ENCODE measurements around the gene MAN1B1.
A peak's percentile ranks its signal among the peaks of the same experiment; 100 is the strongest.

DNA sequence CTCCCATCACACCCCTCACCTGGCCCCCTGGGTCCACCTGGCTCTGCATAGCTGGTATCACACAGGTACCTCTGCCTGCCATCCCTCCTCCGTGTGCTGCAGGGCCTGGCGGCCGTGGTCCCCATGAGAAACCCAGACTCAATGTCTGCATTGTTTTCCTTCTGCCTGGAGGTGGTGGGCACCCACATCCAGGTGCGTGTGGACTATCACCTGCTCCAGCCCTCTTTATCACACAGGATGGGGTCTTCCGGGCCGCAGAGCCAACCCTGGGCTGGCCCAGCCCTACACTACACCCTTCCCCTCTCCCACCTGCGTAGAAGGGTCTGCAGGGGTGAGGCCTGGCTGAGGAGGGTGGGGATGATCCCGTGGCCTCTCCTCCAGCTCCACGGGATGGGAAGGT lies 47.9 kb upstream of the MAN1B1 start:
- TF ChIP-seq, protein P1, sequence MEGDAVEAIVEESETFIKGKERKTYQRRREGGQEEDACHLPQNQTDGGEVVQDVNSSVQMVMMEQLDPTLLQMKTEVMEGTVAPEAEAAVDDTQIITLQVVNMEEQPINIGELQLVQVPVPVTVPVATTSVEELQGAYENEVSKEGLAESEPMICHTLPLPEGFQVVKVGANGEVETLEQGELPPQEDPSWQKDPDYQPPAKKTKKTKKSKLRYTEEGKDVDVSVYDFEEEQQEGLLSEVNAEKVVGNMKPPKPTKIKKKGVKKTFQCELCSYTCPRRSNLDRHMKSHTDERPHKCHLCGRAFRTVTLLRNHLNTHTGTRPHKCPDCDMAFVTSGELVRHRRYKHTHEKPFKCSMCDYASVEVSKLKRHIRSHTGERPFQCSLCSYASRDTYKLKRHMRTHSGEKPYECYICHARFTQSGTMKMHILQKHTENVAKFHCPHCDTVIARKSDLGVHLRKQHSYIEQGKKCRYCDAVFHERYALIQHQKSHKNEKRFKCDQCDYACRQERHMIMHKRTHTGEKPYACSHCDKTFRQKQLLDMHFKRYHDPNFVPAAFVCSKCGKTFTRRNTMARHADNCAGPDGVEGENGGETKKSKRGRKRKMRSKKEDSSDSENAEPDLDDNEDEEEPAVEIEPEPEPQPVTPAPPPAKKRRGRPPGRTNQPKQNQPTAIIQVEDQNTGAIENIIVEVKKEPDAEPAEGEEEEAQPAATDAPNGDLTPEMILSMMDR (IDR thresholded peaks at IDR 0.05; ENCODE audit: insufficient read depth, low read length): no peak
- TF ChIP-seq POLR2AphosphoS5 (IDR thresholded peaks at IDR 0.05; ENCODE audit: low read depth): peak; percentile 94
